CD4-positive, alpha-beta T cell treated with Interleukin-4 for 1 hour (primary cell): Measurements from ENCODE around the gene KCNMB2.
"Not testable (repeated sequence)": the region's sequence is repeated elsewhere in the genome, so short reads cannot be mapped to it uniquely, and the experiment has no call there.

Source experiments
- DNase-seq, 2 donors: peaks; one replicate each; pipeline ENCODE4 v3.0.0-alpha.2; 2020 to 2022

Gene KCNMB2

GRCh38 chr3:178520451-178520850 is 15.8 kb upstream of the KCNMB2 start:
- no peak for DNase-seq

GRCh38 chr3:178522200-178523052 is 13.8 kb upstream of the KCNMB2 start:
- no peak for DNase-seq

- DNase-seq = no peak
Measured at GRCh38 chr3:178525251-178525650, 11.0 kb upstream of the KCNMB2 start.

GRCh38 chr3:178526291-178526690 is 9.9 kb upstream of the KCNMB2 start:
- DNase-seq = no peak

- DNase-seq = no peak
Measured at GRCh38 chr3:178527981-178528380, 8.3 kb upstream of the KCNMB2 start.

- no peak for DNase-seq
Measured at GRCh38 chr3:178529606-178530225, 6.5 kb upstream of the KCNMB2 start.

GRCh38 chr3:178532476-178532875 is 3.8 kb upstream of the KCNMB2 start:
- no peak for DNase-seq

- no peak for DNase-seq
Measured at GRCh38 chr3:178537122-178537705, 978 bp downstream of the KCNMB2 start.

GRCh38 chr3:178538056-178538455 is 1.8 kb downstream of the KCNMB2 start:
- no peak for DNase-seq

GRCh38 chr3:178540184-178540583 is 3.9 kb downstream of the KCNMB2 start:
- no peak for DNase-seq

GRCh38 chr3:178545337-178545736 is 9.1 kb downstream of the KCNMB2 start:
- no peak for DNase-seq

- no peak for DNase-seq
Measured at GRCh38 chr3:178546079-178546478, 9.8 kb downstream of the KCNMB2 start.

GRCh38 chr3:178549426-178549825 is 13.2 kb downstream of the KCNMB2 start:
- not testable (repeated sequence) for DNase-seq

GRCh38 chr3:178551916-178552321 is 15.7 kb downstream of the KCNMB2 start:
- DNase-seq = no peak

GRCh38 chr3:178558637-178559036 is 22.4 kb downstream of the KCNMB2 start:
- DNase-seq = no peak

GRCh38 chr3:178560759-178561158 is 24.5 kb downstream of the KCNMB2 start:
- DNase-seq = no peak

GRCh38 chr3:178561239-178561638 is 25.0 kb downstream of the KCNMB2 start:
- DNase-seq = no peak

- no peak for DNase-seq
Measured at GRCh38 chr3:178562143-178562946, 26.1 kb downstream of the KCNMB2 start.

GRCh38 chr3:178562947-178563232 is 26.7 kb downstream of the KCNMB2 start:
- no peak for DNase-seq

GRCh38 chr3:178567611-178568010 is 31.4 kb downstream of the KCNMB2 start:
- DNase-seq = no peak

GRCh38 chr3:178568155-178568731 is 32.0 kb downstream of the KCNMB2 start:
- no peak for DNase-seq

- no peak for DNase-seq
Measured at GRCh38 chr3:178568911-178569310, 32.7 kb downstream of the KCNMB2 start.

GRCh38 chr3:178569826-178570225 is 33.6 kb downstream of the KCNMB2 start:
- no peak for DNase-seq
